Measurements from ENCODE around the gene CLTA. TPM values are rescaled to one million over a fixed set of nuclear protein-coding genes. Genes with fewer than 3 reads are reported as not detected.
"Not testable (repeated sequence)": the region's sequence is repeated elsewhere in the genome, so short reads cannot be mapped to it uniquely, and the experiment has no call there.

The CLTA gene
- total RNA-seq, 1 donor from 2014 or later = 165 TPM

GRCh38 chr9:36156116-36156515 lies 34.6 kb upstream of the CLTA start:
- intact Hi-C loops (cut with micrococcal nuclease) = no loop called here

DNA sequence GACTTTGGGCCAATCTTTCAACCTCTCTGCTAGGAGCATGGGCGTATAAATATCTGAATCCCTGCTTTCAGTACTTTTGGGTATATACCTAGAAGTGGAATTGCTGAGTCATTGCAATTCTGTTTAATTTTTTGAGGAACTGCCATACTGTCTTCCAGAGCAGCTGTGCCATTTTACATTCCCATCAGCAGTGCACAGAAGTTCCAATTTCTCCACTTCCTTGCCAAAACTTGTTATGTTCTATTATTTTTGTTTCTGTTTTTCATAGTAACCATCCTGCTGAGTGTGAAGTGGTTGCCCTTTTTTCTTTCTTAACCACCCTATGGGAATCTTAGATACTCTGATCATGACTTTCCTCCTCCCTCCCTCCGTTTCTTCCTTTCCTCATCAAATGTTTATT lies 32.6 kb upstream of the CLTA start:
- intact Hi-C loops (cut with micrococcal nuclease) = no loop called here

- intact Hi-C loops (cut with micrococcal nuclease) = no loop called here
Observed at GRCh38 chr9:36158917-36159316, 31.8 kb upstream of the CLTA start.

- intact Hi-C loops (cut with micrococcal nuclease) = not testable (repeated sequence)
Observed at GRCh38 chr9:36159509-36159908, 31.2 kb upstream of the CLTA start.

DNA sequence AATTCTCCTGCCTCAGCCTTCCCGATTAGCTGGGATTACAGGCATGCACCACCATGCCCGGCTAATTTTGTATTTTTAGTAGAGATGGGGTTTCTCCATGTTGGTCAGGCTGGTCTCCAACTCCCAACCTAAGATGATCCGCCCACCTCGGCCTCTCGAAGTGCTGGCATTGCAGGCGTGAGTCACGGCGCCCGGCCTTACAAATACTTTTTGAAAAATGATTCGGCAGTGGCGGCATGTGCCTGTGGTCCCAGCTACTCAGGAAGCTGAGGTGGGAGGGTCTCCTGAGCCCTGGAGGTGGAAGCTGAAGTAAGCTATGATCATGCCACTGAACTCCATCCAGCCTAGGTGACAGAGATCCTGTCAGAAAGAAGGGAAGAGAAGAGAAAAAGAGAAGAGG lies 30.6 kb upstream of the CLTA start:
- intact Hi-C loops (cut with micrococcal nuclease) = not testable (repeated sequence)

DNA sequence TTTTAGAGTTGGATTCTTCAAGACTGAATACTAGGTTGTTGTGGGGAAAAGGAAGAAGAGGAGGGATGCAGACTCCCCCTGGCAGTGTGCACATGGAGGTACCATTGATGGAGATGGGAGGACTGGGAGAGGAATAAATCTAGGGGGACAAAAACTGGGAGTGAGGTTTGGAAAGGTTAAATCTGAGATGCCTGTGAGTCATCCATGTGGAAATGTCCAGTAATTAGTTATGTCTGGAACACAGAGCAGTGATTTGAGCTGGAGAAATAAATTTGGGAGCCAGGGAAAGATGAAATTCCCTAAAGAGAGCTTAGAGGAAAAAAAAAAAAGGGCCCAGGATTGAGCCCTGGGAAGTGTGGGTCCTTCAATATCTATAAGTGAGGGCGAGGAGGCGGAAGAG lies 29.5 kb upstream of the CLTA start:
- intact Hi-C loops (cut with micrococcal nuclease) = no loop called here

DNA sequence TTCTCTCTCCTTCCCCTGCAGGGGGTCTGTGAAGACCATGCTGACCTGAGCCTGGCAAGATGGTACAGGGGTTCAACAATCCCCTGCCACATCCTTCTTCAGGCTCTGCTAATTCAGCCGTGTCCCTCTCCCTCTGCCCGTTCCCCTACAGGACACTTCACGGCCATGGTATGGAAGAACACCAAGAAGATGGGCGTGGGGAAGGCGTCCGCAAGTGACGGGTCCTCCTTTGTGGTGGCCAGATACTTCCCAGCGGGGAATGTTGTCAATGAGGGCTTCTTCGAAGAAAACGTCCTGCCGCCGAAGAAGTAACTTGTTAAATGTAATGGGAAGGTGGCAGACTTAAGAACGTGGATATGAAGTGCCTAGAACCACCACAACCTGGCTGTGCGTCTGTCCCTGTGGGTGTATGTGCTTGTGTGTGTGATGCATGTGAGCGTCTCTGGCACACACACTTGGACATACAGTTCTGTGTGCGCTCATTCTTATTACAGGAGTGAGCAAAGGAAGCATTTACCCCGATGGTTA lies 28.4 kb upstream of the CLTA start:
- intact Hi-C loops (cut with micrococcal nuclease) = no loop called here

DNA sequence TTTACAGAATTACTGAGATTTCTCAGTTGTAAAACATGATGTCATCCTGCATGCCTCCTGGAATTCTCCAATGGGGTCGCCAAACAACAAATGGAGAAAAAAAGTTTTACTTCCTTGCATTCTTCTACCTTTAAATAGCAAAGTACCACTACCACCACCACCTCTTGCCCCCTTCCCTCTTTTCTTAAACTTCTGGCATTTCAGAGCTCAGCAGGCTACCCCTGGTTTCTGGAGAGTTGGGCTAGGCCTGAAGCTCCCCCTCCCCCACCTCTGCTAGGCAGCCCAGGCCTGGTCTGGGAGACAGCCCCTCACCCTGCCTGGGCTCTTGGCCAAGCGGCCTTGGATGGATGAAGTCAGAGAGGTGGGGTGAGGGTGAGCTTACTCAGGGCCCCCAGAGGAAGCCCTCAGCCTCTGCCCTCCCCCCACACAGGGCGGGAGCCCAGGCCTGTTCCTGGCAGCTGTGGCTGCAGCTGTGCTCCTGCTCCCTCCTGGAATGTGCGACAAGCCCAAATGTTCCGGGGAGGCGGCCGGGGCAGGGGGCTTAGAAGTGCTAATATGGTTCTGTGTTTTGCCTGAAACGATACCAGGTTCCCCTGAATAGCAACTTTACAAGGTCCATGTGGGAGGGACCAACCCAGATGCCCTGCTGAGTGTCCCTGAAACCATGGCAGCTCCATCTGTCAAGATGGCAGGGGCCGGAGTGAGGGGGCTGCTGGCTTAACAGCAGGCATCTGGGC lies 27.5 kb upstream of the CLTA start:
- intact Hi-C loops (cut with micrococcal nuclease) = no loop called here

DNA sequence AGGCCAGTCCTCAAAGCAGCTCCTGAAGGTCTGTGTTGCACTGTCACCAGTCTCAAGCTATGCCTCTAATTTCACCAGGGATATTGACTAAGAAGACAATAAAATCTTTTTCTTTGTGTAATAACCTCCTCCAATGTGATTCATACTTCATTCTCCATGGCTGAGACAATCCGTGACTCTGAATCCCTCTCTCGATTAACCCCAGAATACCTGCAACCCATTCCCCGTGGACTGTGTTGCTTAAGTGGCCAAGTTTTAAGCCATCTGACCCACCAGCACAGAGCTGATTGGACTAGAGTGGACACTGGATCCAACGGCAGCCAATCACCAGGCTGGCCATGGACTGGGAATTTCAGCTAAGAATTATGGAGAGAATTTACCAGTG lies 26.9 kb upstream of the CLTA start:
- intact Hi-C loops (cut with micrococcal nuclease) = no loop called here

- intact Hi-C loops (cut with micrococcal nuclease) = no loop called here
Observed at GRCh38 chr9:36164372-36164771, 26.3 kb upstream of the CLTA start.

- intact Hi-C loops (cut with micrococcal nuclease) = no loop called here
Observed at GRCh38 chr9:36164989-36165388, 25.7 kb upstream of the CLTA start.

DNA sequence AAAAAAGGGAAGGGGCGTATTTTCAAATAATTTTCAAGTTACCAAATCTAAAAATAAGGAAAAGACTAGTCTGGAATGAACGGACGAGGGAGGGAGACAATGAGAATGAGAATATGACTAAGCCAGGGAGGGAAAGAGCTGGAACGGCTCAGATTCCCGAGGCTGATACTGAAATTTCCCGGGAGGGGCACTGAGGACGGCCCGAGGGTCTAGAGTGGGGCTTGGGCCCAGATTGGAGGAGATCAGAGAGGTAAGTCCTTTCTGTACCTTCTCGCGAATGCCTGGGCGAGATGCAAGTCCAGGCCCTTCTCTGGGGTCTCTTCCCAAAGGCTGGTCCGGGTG lies 24.9 kb upstream of the CLTA start:
- intact Hi-C loops (cut with micrococcal nuclease) = loop anchor here (1.0 to 2.0 kb wide), 5 partner anchors 15 to 210 kb away; partner anchors contain the start of gene GLIPR2

- intact Hi-C loops (cut with micrococcal nuclease) = loop anchor here (1.0 to 2.0 kb wide), 5 partner anchors 16 to 211 kb away; partner anchors contain the start of gene GLIPR2
Observed at GRCh38 chr9:36166168-36166927, 24.4 kb upstream of the CLTA start.

DNA sequence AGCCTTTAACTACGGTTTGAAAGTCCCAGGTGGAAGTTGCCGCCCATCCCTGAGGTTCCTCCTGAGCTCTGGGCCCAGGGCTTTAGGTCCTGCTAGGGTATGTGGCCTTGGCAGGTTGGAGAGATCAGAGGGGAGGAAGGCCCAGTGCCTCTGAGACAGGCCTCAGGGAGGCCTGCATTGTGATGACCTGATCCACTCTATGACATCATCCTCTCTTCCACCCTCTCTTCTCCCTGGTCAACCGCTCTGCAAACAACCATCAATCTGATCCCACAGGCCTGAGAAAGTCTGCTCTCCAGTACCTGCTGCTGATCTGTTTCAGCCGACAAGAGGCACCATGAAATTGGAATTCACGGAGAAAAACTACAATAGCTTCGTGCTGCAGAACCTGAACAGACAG lies 21.6 kb upstream of the CLTA start, which contains the start of gene CCIN:
CCIN (plus strand) TSS at position 223 of the 400 bp plus-strand sequence; CDS start at position 338, 115 bp downstream.
- intact Hi-C loops (cut with micrococcal nuclease) = no loop called here

DNA sequence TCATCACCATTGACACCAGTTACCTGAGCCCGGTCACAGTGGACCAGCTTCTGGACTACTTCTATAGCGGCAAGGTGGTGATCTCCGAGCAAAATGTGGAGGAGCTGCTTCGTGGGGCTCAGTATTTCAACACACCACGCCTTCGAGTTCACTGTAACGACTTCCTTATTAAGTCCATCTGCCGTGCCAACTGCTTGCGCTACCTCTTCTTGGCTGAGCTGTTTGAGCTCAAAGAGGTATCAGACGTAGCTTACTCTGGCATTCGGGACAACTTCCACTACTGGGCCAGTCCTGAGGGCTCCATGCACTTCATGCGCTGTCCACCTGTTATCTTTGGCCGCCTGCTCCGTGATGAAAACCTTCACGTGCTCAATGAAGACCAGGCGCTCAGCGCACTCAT lies 21.0 kb upstream of the CLTA start:
- intact Hi-C loops (cut with micrococcal nuclease) = no loop called here

GRCh38 chr9:36170531-36170930 lies 20.2 kb upstream of the CLTA start:
- intact Hi-C loops (cut with micrococcal nuclease) = no loop called here

- intact Hi-C loops (cut with micrococcal nuclease) = no loop called here
Observed at GRCh38 chr9:36173861-36174260, 16.9 kb upstream of the CLTA start.

DNA sequence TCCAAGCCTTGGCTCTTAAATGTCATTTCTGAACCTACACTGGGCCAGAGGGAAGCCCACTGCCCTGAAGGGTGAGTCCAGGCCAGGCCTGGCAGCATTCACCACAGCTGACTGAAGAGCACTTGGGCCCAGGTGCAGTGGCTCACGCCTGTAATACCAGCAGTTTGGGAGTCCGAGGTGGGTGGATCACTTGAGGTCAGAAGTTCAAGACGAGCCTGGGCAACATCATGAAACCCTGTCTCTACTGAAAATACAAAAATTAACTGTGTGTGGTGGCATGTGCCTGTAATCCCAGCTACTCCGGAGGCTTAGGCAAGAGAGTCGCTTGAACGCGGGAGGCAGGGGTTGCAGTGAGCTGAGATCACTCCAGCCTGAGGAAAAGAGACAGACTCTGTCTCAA lies 16.4 kb upstream of the CLTA start:
- intact Hi-C loops (cut with micrococcal nuclease) = no loop called here

GRCh38 chr9:36174731-36175130 lies 16.0 kb upstream of the CLTA start:
- intact Hi-C loops (cut with micrococcal nuclease) = no loop called here

- intact Hi-C loops (cut with micrococcal nuclease) = not testable (repeated sequence)
Observed at GRCh38 chr9:36175209-36175608, 15.5 kb upstream of the CLTA start.

GRCh38 chr9:36176496-36176895 lies 14.2 kb upstream of the CLTA start:
- intact Hi-C loops (cut with micrococcal nuclease) = not testable (repeated sequence)

DNA sequence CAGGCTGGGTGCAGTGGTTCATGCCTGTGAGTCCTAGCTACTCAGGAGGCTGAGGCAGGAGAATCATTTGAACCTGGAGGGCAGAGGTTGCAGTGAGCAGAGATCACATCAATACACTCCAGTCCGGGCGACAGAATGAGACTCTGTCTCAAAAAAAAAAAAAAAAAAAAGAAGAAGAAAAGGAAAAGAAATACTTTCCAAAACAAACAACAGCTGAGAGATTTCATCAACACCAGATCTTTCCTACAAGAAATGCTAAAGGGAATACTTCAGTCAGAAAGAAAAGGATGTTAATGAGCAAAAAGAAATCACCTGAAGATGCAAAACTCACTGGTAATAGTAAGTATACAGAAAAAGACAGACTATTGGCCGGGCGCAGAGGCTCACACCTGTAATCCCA lies 13.2 kb upstream of the CLTA start:
- intact Hi-C loops (cut with micrococcal nuclease) = no loop called here

DNA sequence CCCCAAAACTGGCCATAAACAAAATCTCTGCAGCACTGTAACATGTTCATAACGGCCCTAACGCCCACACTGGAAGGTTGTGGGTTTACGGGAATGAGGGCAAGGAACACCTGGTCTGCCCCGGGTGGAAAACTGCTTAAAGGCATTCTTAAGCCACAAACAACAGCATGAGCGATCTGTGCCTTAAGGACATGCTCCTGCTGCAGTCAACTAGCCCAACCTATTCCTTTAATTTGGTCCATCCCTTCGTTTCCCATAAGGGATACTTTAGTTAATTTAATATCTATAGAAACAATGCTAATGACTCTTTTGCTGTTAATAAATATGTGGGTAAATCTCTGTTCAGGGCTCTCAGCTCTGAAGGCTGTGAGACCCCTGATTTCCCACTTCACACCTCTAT lies 10.5 kb upstream of the CLTA start:
- intact Hi-C loops (cut with micrococcal nuclease) = not testable (repeated sequence)

All from T-helper 2 cell treated with Interferon-gamma antibody and Interleukin-4, amounts not matched to agents 100 ng/mL and 5 ng/mL, for 36 hours (primary cell).